Measurements from ENCODE around the gene GRB2.
A peak's percentile ranks its signal among the peaks of the same experiment; 100 is the strongest.

The GRB2 gene

DNA sequence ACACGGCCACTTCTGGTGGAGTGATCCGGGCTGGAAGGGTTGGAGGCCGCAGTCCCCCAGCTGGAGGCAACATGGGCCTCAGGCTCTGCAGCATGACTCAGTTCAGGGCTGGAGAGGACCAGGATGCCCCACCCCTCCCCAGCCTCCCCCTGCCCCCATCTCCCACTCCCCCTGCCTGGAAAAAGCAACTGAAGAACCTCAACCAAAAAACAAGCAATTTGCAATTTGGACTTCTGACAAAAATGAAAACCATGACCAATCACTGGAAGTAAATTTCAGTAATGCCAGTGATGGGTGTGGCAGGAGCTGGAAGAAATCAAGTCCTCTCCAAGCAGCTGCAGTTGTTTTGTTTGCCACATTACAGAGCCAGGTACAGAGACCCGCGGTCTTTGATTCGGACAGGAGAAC lies 127.8 kb downstream of the GRB2 start:
- no peak for TF ChIP-seq Cebpa-rat (IDR thresholded peaks at IDR 0.05)
- H3K4me2 ChIP-seq, result no peak overlapping the region
- H3K9me3 ChIP-seq, result no peaks in the 10 kb centered on the region
- peaks cover 6% of the 10 kb centered on the region for H4K20me1 ChIP-seq
- no peaks in the 10 kb centered on the region for H3K27me3 ChIP-seq
- H3K4me3 ChIP-seq, result no peak overlapping the region
- peaks cover 8% of the 10 kb centered on the region for H3K4me1 ChIP-seq
- H3K27ac ChIP-seq, result no peak overlapping the region
- peaks cover 95% of the 10 kb centered on the region for H3K36me3 ChIP-seq
- H3K9ac ChIP-seq, result no peak overlapping the region

DNA sequence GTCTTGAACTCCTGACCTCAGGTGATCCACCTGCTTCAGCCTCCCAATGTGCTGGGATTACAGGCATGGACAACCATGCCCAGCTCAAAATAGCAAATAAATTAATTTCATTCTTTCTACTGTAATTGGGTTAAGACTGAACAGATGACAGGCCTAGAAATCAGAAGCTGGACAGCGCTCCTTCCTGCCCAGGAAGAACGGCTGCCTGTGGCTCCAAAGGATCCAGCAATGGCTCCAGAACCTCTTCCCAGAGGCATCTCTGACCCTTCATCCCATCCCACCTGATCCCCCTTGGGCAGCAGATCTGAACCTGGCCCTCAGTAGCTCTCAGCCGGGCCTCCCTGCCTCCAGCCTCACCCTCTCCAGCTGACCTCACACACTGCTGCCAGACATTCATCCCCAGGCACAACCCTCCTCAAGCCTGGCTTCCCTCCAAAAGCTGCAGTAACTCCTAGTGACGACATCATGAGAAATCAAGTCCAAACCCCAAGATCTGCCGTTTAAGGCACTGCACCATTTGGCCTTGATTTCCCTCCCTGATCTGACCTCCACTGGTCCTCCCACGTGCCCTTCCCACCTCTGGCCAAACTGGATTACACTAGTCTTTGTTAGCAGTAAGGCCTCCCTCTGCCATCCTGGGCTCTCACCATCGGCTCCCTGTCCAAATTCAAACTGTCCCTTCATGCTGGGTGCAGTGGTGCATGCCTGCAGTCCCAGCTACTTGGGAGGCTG lies 131.3 kb downstream of the GRB2 start:
- peaks cover 63% of the 10 kb centered on the region for H3K36me3 ChIP-seq
- H3K4me2 ChIP-seq, result no peak overlapping the region
- no peak overlapping the region for H3K4me3 ChIP-seq
- TF ChIP-seq Cebpa-rat (IDR thresholded peaks at IDR 0.05), result no peak
- peaks cover 30% of the 10 kb centered on the region for H3K4me1 ChIP-seq
- no peaks in the 10 kb centered on the region for H3K27me3 ChIP-seq
- peaks cover 15% of the 10 kb centered on the region for H4K20me1 ChIP-seq
- H3K27ac ChIP-seq, result no peak overlapping the region
- no peak overlapping the region for H3K9ac ChIP-seq
- H3K9me3 ChIP-seq, result no peaks in the 10 kb centered on the region

DNA sequence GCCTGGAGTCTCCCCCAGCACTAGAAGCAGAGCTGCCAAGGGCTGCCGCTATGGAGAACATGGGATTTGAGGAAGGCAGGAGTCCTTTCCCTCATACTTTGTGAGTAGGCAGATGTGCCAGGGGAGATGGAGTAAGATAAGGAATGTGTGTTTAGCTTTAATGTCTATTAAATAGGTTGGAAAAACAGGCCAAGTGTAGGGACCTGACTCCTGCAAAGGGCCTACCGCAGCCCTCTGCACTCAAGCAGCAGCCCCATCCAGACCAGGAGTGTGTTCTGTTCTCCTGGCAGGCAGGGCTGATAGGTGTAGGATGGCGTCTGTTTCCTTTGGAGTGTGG lies 132.7 kb downstream of the GRB2 start:
- Histone ChIP-seq H3K9ac (peak overlapping the region; percentile 95; the same call in 1 of the 2 replicates), H3K27ac (no peak overlapping the region), H3K4me2 (peak overlapping the region; percentile 96), H3K4me3 (0 out of 2 replicates have a peak overlapping the region, but pooled peaks have one; percentile 96), H3K4me1 (peaks cover 36% of the 10 kb centered on the region), H3K36me3 (peaks cover 50% of the 10 kb centered on the region), H3K9me3 (no peaks in the 10 kb centered on the region), H3K27me3 (no peaks in the 10 kb centered on the region), H4K20me1 (peaks cover 15% of the 10 kb centered on the region)
- TF ChIP-seq Cebpa-rat (IDR thresholded peaks at IDR 0.05), result no peak

DNA sequence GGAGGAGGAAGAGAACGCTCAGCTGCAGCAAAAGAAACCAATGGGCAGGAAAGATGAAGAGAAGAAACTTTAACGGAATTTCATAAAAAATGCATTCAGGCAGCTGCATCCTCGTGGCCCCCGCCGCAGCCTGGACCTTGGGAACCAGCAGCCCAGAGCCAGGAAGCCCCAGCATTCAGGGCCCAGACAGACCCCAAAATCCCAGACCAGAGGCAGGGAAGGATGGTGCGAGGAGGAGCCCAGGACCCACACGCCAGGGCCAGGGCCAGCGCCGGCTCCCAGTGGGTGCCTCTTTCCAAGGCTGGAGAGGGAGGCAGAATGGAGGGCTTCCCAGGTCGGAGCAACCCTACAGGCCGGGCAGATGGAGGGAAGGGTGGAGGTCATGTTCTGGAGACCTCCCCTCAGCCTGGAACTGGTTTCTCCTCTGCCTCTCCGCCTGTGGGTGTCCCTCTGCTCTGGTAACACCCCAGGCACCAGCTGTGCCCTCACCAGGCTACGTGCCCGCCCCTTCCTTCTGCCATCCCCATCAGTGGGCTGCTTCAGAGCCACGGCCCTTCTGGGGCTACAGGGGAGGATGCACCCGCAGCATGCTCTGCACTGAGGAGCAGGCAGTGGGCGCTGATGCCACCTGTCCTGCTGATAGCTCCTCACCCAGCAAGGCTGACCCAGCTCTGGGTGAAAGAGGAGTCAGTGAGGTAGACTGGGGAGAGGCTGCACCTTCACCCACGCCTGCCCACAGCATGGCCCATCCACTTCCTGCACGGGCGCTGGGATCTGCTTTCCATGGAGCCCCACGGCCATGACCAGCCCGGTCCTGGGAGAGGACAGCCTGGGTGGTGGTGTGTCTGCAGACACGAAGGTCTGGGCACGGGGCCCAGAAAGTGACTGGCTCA lies 133.3 kb downstream of the GRB2 start:
- H3K9ac ChIP-seq, result peak overlapping the region; percentile 95
- peak overlapping the region; percentile 96 for H3K4me3 ChIP-seq
- H3K27me3 ChIP-seq, result no peaks in the 10 kb centered on the region
- no peaks in the 10 kb centered on the region for H3K9me3 ChIP-seq
- H3K36me3 ChIP-seq, result peaks cover 52% of the 10 kb centered on the region
- peak overlapping the region; percentile 92 for H3K27ac ChIP-seq
- peak overlapping the region; percentile 96 for H3K4me2 ChIP-seq
- H3K4me1 ChIP-seq, result peaks cover 36% of the 10 kb centered on the region
- TF ChIP-seq Cebpa-rat (IDR thresholded peaks at IDR 0.05), result no peak
- H4K20me1 ChIP-seq, result peaks cover 15% of the 10 kb centered on the region

DNA sequence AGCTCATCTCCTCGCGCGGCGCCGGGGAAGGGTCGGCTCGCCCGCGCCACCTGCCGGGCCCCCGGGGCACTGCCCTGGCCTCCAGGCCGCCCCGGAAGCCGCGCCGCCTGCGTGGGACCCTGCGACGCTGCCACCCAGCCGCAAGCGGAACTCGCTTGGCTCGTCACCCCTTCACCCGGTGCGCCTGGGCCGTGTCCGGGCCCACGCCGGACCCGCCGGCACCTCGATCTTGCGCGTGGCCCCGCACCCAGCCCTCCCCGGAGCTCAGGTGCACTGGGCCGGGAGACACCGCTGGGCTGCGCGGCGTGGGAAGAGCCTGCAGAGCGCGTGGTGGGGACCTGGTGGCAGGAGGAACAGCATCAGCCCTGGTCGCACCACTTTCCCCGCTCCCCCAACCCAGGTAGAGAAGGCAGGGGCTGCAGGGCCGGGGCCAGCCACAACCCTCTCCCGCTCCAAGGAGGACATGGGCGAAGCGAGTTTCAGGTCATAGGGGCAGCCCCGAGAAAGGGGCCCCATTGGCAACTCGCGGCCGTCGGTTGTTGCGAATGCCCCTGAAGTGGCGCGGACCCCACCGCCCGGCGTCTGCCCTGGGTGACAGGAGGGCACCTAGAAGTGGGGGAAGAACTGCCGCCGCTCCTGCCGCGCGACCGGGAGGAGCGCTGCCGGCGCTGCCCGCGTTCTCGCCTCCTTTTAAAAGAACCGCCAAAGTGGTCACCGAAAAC lies 134.1 kb downstream of the GRB2 start:
- Histone ChIP-seq H3K4me3 (peak overlapping the region; percentile 96), H3K36me3 (peaks cover 53% of the 10 kb centered on the region), H3K9ac (peak overlapping the region; percentile 95), H3K4me2 (peak overlapping the region; percentile 96), H3K4me1 (peaks cover 36% of the 10 kb centered on the region), H3K27me3 (no peaks in the 10 kb centered on the region), H4K20me1 (peaks cover 17% of the 10 kb centered on the region), H3K27ac (peak overlapping the region; percentile 92), H3K9me3 (no peaks in the 10 kb centered on the region)
- TF ChIP-seq Cebpa-rat (IDR thresholded peaks at IDR 0.05), result no peak

DNA sequence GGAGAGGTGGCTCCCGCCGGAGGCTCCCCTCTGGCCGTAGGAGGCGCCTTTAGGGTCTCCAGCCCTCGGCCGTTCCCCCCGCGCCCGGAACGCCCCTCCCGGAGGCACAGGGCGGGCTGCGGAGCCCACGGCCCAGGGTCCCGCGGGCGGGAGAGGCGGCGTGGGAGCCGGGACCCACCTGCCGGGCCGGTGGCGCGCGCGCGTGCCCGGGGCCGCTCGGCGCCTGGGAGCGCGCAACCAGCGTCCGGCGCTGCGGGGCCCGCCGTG lies 134.6 kb downstream of the GRB2 start, which contains the start of gene MIF4GD:
MIF4GD (minus strand) TSS at position 266 of the 267 bp plus-strand sequence. CDS start 1,036 bp downstream, outside the sequence.
- H3K9me3 ChIP-seq, result no peaks in the 10 kb centered on the region
- H3K4me2 ChIP-seq, result peak within 1 kb of the TSS; percentile 96
- peaks cover 53% of the 10 kb centered on the region for H3K36me3 ChIP-seq
- H3K4me3 ChIP-seq, result peak within 1 kb of the TSS; percentile 96
- H3K9ac ChIP-seq, result peak within 1 kb of the TSS; percentile 95
- peaks cover 21% of the 10 kb centered on the region for H4K20me1 ChIP-seq
- H3K27ac ChIP-seq, result peak within 1 kb of the TSS; percentile 92
- no peaks in the 10 kb centered on the region for H3K27me3 ChIP-seq
- peaks cover 36% of the 10 kb centered on the region for H3K4me1 ChIP-seq
- TF ChIP-seq Cebpa-rat (IDR thresholded peaks at IDR 0.05), result no peak

DNA sequence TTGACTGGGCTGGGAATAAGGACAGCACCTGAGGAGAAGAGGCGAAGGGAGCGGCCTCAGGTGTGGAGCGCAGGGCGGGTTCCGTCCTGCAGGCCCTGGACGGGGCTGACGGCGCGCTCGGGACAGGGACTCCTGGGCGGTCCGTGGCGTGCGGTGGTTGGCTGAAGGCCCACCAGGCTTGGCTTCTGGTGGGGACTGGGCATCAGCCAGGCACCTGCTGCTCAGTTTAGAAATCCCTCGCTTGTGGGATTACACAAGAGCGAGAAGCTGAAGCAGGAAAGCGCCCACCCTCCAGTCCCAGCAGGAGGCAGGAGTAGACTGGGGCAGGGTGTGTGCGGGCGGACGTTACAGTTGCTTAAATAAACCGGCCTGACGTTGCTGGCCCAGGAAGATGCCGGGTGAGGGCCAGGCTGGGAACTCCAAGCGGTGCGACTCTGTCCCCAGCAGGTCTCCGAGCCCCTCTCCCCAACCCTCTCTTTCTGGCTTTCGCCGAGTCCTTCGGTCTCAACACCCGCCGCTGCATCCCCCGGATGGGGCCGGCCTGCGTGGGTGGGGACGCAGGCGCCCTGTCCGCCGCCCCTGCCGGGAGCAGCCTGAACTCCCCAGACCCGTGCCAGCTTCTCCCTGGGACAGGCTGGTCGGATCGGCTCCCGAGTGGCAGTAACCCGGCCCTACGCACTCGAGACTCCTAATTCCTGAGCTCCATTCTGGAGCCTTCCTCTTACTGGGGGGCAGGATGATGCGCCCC lies 135.1 kb downstream of the GRB2 start:
- H3K4me3 ChIP-seq, result peak overlapping the region; percentile 96
- peak overlapping the region; percentile 95 for H3K9ac ChIP-seq
- TF ChIP-seq Cebpa-rat (IDR thresholded peaks at IDR 0.05), result peak; percentile 72; the same call in 1 of the 2 replicates
- no peaks in the 10 kb centered on the region for H3K27me3 ChIP-seq
- H3K27ac ChIP-seq, result peak overlapping the region; percentile 92
- H3K36me3 ChIP-seq, result peaks cover 54% of the 10 kb centered on the region
- peak overlapping the region; percentile 96 for H3K4me2 ChIP-seq
- no peaks in the 10 kb centered on the region for H3K9me3 ChIP-seq
- peaks cover 21% of the 10 kb centered on the region for H4K20me1 ChIP-seq
- peaks cover 36% of the 10 kb centered on the region for H3K4me1 ChIP-seq

DNA sequence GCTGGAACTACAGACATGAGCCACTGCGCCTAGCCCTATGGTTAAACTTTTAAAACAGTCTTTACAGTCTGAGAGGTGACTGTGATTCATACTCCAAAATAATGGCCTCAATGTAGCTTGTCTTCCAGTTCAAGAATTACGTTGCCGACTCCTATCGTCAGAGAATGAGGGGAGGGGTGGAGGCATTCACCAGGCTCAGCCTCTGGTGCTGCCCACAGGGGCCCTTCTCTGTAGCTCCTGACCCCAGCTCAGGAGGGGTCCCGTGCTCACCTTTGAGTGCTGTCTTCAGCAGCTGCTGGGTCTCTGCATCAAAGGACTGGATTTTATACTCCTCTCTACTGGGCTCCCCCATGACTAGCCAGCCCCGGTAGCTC lies 135.6 kb downstream of the GRB2 start:
- no peaks in the 10 kb centered on the region for H3K9me3 ChIP-seq
- peaks cover 21% of the 10 kb centered on the region for H4K20me1 ChIP-seq
- peak overlapping the region; percentile 96 for H3K4me3 ChIP-seq
- peaks cover 36% of the 10 kb centered on the region for H3K4me1 ChIP-seq
- H3K9ac ChIP-seq, result peak overlapping the region; percentile 95
- no peaks in the 10 kb centered on the region for H3K27me3 ChIP-seq
- peak overlapping the region; percentile 92 for H3K27ac ChIP-seq
- H3K36me3 ChIP-seq, result peaks cover 54% of the 10 kb centered on the region
- TF ChIP-seq Cebpa-rat (IDR thresholded peaks at IDR 0.05), result no peak
- peak overlapping the region; percentile 96 for H3K4me2 ChIP-seq
